SK-N-SH (cell line): ENCODE results near the gene KIAA0513. TPM values are rescaled to one million over a fixed set of nuclear protein-coding genes. Genes with fewer than 3 reads are reported as not detected.

ENCODE experiments used
- CTCF ChIP-seq: fragments of 200-600 bp; sonication (generic); IDR thresholded peaks from 2 replicates; pipeline ENCODE4 v1.6.1; 2017; ENCODE audit warnings: antibody characterized with exemption, mild to moderate bottlenecking, moderate library complexity
- EP300 ChIP-seq, 2 experiments: IDR thresholded peaks; 2 replicates each; pipeline versions ENCODE4 v1.4.0 to v1.6.1; 2012; ENCODE audit warnings: borderline replicate concordance in 1 of 2, low read depth in 1 of 2, low read length in 1 of 2
- FOXJ3 ChIP-seq: sonication (generic); formaldehyde crosslinking; IDR thresholded peaks from 2 replicates; pipeline ENCODE4 v1.5.1; 2020; ENCODE audit warnings: mild to moderate bottlenecking, missing genetic modification reagents
- FOXM1 ChIP-seq: IDR thresholded peaks from 2 replicates; pipeline ENCODE4 v1.4.0; 2012; ENCODE audit warnings: low read depth, mild to moderate bottlenecking
- GABPA ChIP-seq: IDR thresholded peaks from 2 replicates; pipeline ENCODE4 v1.4.0; 2012; ENCODE audit warnings: low read depth, mild to moderate bottlenecking
- GATA2 ChIP-seq: sonication (generic); formaldehyde crosslinking; IDR thresholded peaks from 2 replicates; pipeline ENCODE4 v1.5.0; 2020; ENCODE audit warnings: mild to moderate bottlenecking, missing genetic modification reagents
- JUND ChIP-seq: IDR thresholded peaks from 2 replicates; pipeline ENCODE4 v1.4.0; 2012
- MEF2A ChIP-seq: IDR thresholded peaks from 2 replicates; pipeline ENCODE4 v1.4.0; 2012; ENCODE audit warnings: low read depth, borderline replicate concordance
- MXI1 ChIP-seq: IDR thresholded peaks from 2 replicates; pipeline ENCODE4 v1.6.1; 2012; ENCODE audit warnings: mild to moderate bottlenecking, low read depth, low read length, improper control_type of control experiment
- NRF1 ChIP-seq: IDR thresholded peaks from 2 replicates; pipeline ENCODE4 v1.6.1; 2012; ENCODE audit warnings: low read depth, mild to moderate bottlenecking, low read length
- PBX3 ChIP-seq: IDR thresholded peaks from 2 replicates; pipeline ENCODE4; 2012
- POLR2AphosphoS5 ChIP-seq: IDR thresholded peaks from 2 replicates; pipeline ENCODE4 v1.6.1; 2012; ENCODE audit warnings: low read depth, low read length
- RCOR1 ChIP-seq: fragments of 150-350 bp; IDR thresholded peaks from 2 replicates; pipeline ENCODE4 v1.6.1; 2017; ENCODE audit warnings: antibody characterized with exemption, low read length
- REST ChIP-seq: IDR thresholded peaks from 2 replicates; pipeline ENCODE4 v1.6.1; 2012; ENCODE audit warnings: mild to moderate bottlenecking, low read depth, low read length, moderate library complexity
- SIN3A ChIP-seq: IDR thresholded peaks from 2 replicates; pipeline ENCODE4 v1.6.1; 2012; ENCODE audit warnings: low read depth, mild to moderate bottlenecking, low read length, moderate library complexity, borderline replicate concordance
- SMC3 ChIP-seq: IDR thresholded peaks from 2 replicates; pipeline ENCODE4 v1.6.1; 2012; ENCODE audit warnings: low read depth, low read length, improper control_type of control experiment
- TAF1 ChIP-seq: IDR thresholded peaks from 2 replicates; pipeline ENCODE4 v1.6.1; 2012; ENCODE audit warnings: low read depth, mild to moderate bottlenecking, low read length, moderate library complexity, borderline replicate concordance
- TCF12 ChIP-seq: IDR thresholded peaks from 2 replicates; pipeline ENCODE4 v1.4.0; 2012
- USF1 ChIP-seq: IDR thresholded peaks from 2 replicates; pipeline ENCODE4 v1.4.0; 2012; ENCODE audit warnings: low read depth, borderline replicate concordance
- polyA plus RNA-seq, 3 experiments: library from polyadenylated mRNA; depleted of rRNA; stranded (reverse); fragments of >200 nt; gene quantifications; 2 replicates each; pipeline ENCODE4 v1.2.3, GENCODE V29; 2012

KIAA0513 gene
- polyA plus RNA-seq, 1 of the 3 experiments (the other 2 are of a cell fraction) = 6.5 TPM

GRCh38 chr16:84985079-84986065, 42.2 kb upstream of the KIAA0513 start (continued):
- no peak for TF ChIP-seq RCOR1
- no peak for TF ChIP-seq FOXJ3
- no peak for TF ChIP-seq SMC3
- no peak for TF ChIP-seq CTCF
- peak; percentile 81 for TF ChIP-seq PBX3
- TF ChIP-seq GATA2 (CRISPR knock-in tag) = no peak
- TF ChIP-seq NRF1 = no peak
- TF ChIP-seq USF1 = 0 out of 2 replicates have a peak, but pooled peaks have one; percentile 4
- TF ChIP-seq POLR2AphosphoS5 = no peak
- TF ChIP-seq GABPA = no peak
- no peak for TF ChIP-seq TAF1
- TF ChIP-seq MEF2A = peak; percentile 91
- TF ChIP-seq MXI1 = no peak
- no peak for TF ChIP-seq SIN3A
- no peak for TF ChIP-seq REST
- peak in 1 of 2 experiments; percentile 67; a peak in 2 of 4 replicates for TF ChIP-seq EP300 (IDR thresholded peaks at IDR 0.05; ENCODE audit: borderline replicate concordance in 1 of 2, low read depth in 1 of 2, low read length in 1 of 2)
- TF ChIP-seq TCF12 = peak; percentile 80
- no peak for TF ChIP-seq FOXM1
- TF ChIP-seq JUND = peak; percentile 77
